Measurements from ENCODE around the gene SCGB3A2.

SCGB3A2 gene

GRCh38 chr5:147878066-147878759 is at the start of gene SCGB3A2:
SCGB3A2 (plus strand) TSS chr5:147878711; CDS start chr5:147878804, 93 bp downstream.
- Histone ChIP-seq H3K4me1 (ENCODE audit: control insufficient read depth, low read length) (no peaks in the 10 kb centered on the region), H3K27ac (ENCODE audit: low read depth, low read length) (no peak within 1 kb of the TSS)
- TF ChIP-seq EZH2phosphoT487 (IDR thresholded peaks at IDR 0.05; ENCODE audit: borderline replicate concordance, low read length), result no peak
- TF ChIP-seq CTCF (IDR thresholded peaks at IDR 0.05; ENCODE audit: low read depth, low read length, poor library complexity, severe bottlenecking), result no peak

GRCh38 chr5:147830035-147830434 is 48.5 kb upstream of the SCGB3A2 start:
- Histone ChIP-seq H3F3A (ENCODE audit: control insufficient read depth, insufficient read depth) (no peaks in the 10 kb centered on the region), H3K27me3 (ENCODE audit: control insufficient read depth, low read length) (peaks cover 22% of the 10 kb centered on the region), H3K79me2 (ENCODE audit: control insufficient read depth, low read length) (no peaks in the 10 kb centered on the region), H4K20me1 (ENCODE audit: control insufficient read depth, insufficient read depth, low read depth, low read length) (no peaks in the 10 kb centered on the region), H3K9me3 (ENCODE audit: control insufficient read depth, insufficient read depth, low read length) (no peaks in the 10 kb centered on the region), H3K4me2 (ENCODE audit: low read length) (no peak overlapping the region), H3K4me1 (ENCODE audit: control insufficient read depth, low read length) (no peaks in the 10 kb centered on the region), H3K36me3 (ENCODE audit: control insufficient read depth, low read length) (no peaks in the 10 kb centered on the region), H3K4me3 (ENCODE audit: low read length) (no peak overlapping the region), H3K9me2 (replicated peaks; ENCODE audit: control insufficient read depth, low read length) (no peaks in the 10 kb centered on the region; the same call in 1 of the 2 replicates), H3K27ac (ENCODE audit: low read depth, low read length) (no peak overlapping the region)
- TF ChIP-seq CTCF (IDR thresholded peaks at IDR 0.05; ENCODE audit: low read depth, low read length, poor library complexity, severe bottlenecking) (no peak), EZH2phosphoT487 (IDR thresholded peaks at IDR 0.05; ENCODE audit: borderline replicate concordance, low read length) (no peak)

More at GRCh38 chr5:147878066-147878759, at the start of gene SCGB3A2:
- H3K27me3 ChIP-seq (ENCODE audit: control insufficient read depth, low read length), result peaks cover 22% of the 10 kb centered on the region
- no peaks in the 10 kb centered on the region for H3K9me3 ChIP-seq (ENCODE audit: control insufficient read depth, insufficient read depth, low read length)
- H3K4me2 ChIP-seq (ENCODE audit: low read length), result no peak within 1 kb of the TSS
- H4K20me1 ChIP-seq (ENCODE audit: control insufficient read depth, insufficient read depth, low read depth, low read length), result no peaks in the 10 kb centered on the region
- H3K36me3 ChIP-seq (ENCODE audit: control insufficient read depth, low read length), result no peaks in the 10 kb centered on the region
- H3K4me3 ChIP-seq (ENCODE audit: low read length), result no peak within 1 kb of the TSS
- H3K79me2 ChIP-seq (ENCODE audit: control insufficient read depth, low read length), result no peaks in the 10 kb centered on the region
- H3K9me2 ChIP-seq (replicated peaks; ENCODE audit: control insufficient read depth, low read length), result no peaks in the 10 kb centered on the region
- no peaks in the 10 kb centered on the region for H3F3A ChIP-seq (ENCODE audit: control insufficient read depth, insufficient read depth)

- Histone ChIP-seq H4K20me1 (ENCODE audit: control insufficient read depth, insufficient read depth, low read depth, low read length) (no peaks in the 10 kb centered on the region), H3K9me3 (ENCODE audit: control insufficient read depth, insufficient read depth, low read length) (no peaks in the 10 kb centered on the region), H3K9me2 (replicated peaks; ENCODE audit: control insufficient read depth, low read length) (no peaks in the 10 kb centered on the region; the same call in 1 of the 2 replicates), H3K27me3 (ENCODE audit: control insufficient read depth, low read length) (peaks cover 20% of the 10 kb centered on the region), H3F3A (ENCODE audit: control insufficient read depth, insufficient read depth) (no peaks in the 10 kb centered on the region), H3K79me2 (ENCODE audit: control insufficient read depth, low read length) (no peaks in the 10 kb centered on the region), H3K27ac (ENCODE audit: low read depth, low read length) (no peak within 1 kb of the TSS), H3K4me1 (ENCODE audit: control insufficient read depth, low read length) (no peaks in the 10 kb centered on the region), H3K36me3 (ENCODE audit: control insufficient read depth, low read length) (no peaks in the 10 kb centered on the region), H3K4me2 (ENCODE audit: low read length) (no peak within 1 kb of the TSS), H3K4me3 (ENCODE audit: low read length) (no peak within 1 kb of the TSS)
- no peak for TF ChIP-seq CTCF (IDR thresholded peaks at IDR 0.05; ENCODE audit: low read depth, low read length, poor library complexity, severe bottlenecking)
- TF ChIP-seq EZH2phosphoT487 (IDR thresholded peaks at IDR 0.05; ENCODE audit: borderline replicate concordance, low read length), result no peak
These were observed 47.0 kb upstream of the SCGB3A2 start, which contains the start of gene SPINK1 for GRCh38 chr5:147831465-147831864. SPINK1 (minus strand) TSS chr5:147831671; CDS start chr5:147831577, 94 bp downstream.

Data from DOHH2 (cell line).